DND-41 (cell line): ENCODE results near the gene MLF2.

Source experiments
- ATAC-seq: fragments of 200-7000 bp; cut with Tn5 transposase; 3 replicates; pipeline ENCODE4 v1.9.1; 2021; ENCODE audit warnings: low read depth; ENCODE audit not compliant: insufficient read depth
- DNase-seq: peaks from one replicate; pipeline ENCODE4 v3.0.0-alpha.2; 2020
- H2AFZ ChIP-seq: 2 replicates; pipeline ENCODE4 v1.6.0; 2012; ENCODE audit warnings: low read depth, low read length
- H3K27ac ChIP-seq: 2 replicates; pipeline ENCODE4 v1.5.1; 2012; ENCODE audit warnings: low read length, inconsistent platforms
- H3K27me3 ChIP-seq: fragments of 200-600 bp; sonication (generic); 2 replicates; pipeline ENCODE4 v1.6.0; 2012; ENCODE audit warnings: low read length, mild to moderate bottlenecking, inconsistent platforms; ENCODE audit not compliant: insufficient read depth, poor library complexity
- H3K36me3 ChIP-seq: 2 replicates; pipeline ENCODE4 v1.5.1; 2012; ENCODE audit warnings: low read length, inconsistent platforms; ENCODE audit not compliant: insufficient read depth
- H3K4me1 ChIP-seq: 2 replicates; pipeline ENCODE4 v1.5.1; 2012; ENCODE audit warnings: mild to moderate bottlenecking, low read length; ENCODE audit not compliant: insufficient read depth
- H3K4me2 ChIP-seq: 2 replicates; pipeline ENCODE4 v1.6.0; 2012; ENCODE audit warnings: mild to moderate bottlenecking, moderate library complexity, low read length, inconsistent platforms; ENCODE audit not compliant: insufficient read depth
- H3K4me3 ChIP-seq, 2 experiments: fragments of 200-600 bp in 1 of 2; shearing (Covaris generic) in 1 of 2; 2 replicates each; pipeline ENCODE4 v1.5.1; 2012 to 2016; ENCODE audit warnings: inconsistent platforms in 2 of 2, low read length in 2 of 2, mild to moderate bottlenecking in 2 of 2, low read depth in 1 of 2, moderate library complexity in 1 of 2
- H3K79me2 ChIP-seq: 2 replicates; pipeline ENCODE4 v1.6.0; 2012; ENCODE audit warnings: low read length, inconsistent platforms; ENCODE audit not compliant: insufficient read depth
- H3K9ac ChIP-seq: 2 replicates; pipeline ENCODE4 v1.6.0; 2012; ENCODE audit warnings: low read depth, mild to moderate bottlenecking, inconsistent platforms, low read length, moderate library complexity
- H3K9me3 ChIP-seq: 2 replicates; pipeline ENCODE4 v1.5.1; 2012; ENCODE audit warnings: low read length, moderate library complexity, mild to moderate bottlenecking, inconsistent platforms; ENCODE audit not compliant: insufficient read depth, severe bottlenecking
- H4K20me1 ChIP-seq: 2 replicates; pipeline ENCODE4 v1.6.0; 2012; ENCODE audit warnings: low read length; ENCODE audit not compliant: insufficient read depth
- EZH2 ChIP-seq: IDR thresholded peaks from 3 replicates; pipeline ENCODE4 v1.6.1; 2012; ENCODE audit warnings: borderline replicate concordance, low read depth, mild to moderate bottlenecking, moderate library complexity, low read length, inconsistent platforms; ENCODE audit not compliant: severe bottlenecking
- TF ChIP-seq, protein P1 (sequence below): IDR thresholded peaks from 2 replicates; pipeline ENCODE4 v1.5.1; 2012; ENCODE audit warnings: borderline replicate concordance, low read length, moderate library complexity, mild to moderate bottlenecking; ENCODE audit not compliant: poor library complexity, severe bottlenecking; ENCODE audit errors: extremely low read depth

Gene MLF2

GRCh38 chr12:6765048-6765633, 12.2 kb upstream of the MLF2 start:
- Histone ChIP-seq H3K9ac (no peak overlapping the region), H3K27me3 (peaks cover 60% of the 10 kb centered on the region), H3K4me2 (0 out of 2 replicates have a peak overlapping the region, but pooled peaks have one; percentile 88), H3K4me3 (no peak overlapping the region), H3K79me2 (no peaks in the 10 kb centered on the region), H3K9me3 (no peaks in the 10 kb centered on the region), H2AFZ (no peak overlapping the region), H3K4me1 (peaks cover 30% of the 10 kb centered on the region), H4K20me1 (peaks cover 11% of the 10 kb centered on the region), H3K27ac (no peak overlapping the region), H3K36me3 (no peaks in the 10 kb centered on the region)
- DNase-seq (no peak), ATAC-seq (no peak)
- peak; percentile 34 for TF ChIP-seq EZH2
- TF ChIP-seq, protein P1, sequence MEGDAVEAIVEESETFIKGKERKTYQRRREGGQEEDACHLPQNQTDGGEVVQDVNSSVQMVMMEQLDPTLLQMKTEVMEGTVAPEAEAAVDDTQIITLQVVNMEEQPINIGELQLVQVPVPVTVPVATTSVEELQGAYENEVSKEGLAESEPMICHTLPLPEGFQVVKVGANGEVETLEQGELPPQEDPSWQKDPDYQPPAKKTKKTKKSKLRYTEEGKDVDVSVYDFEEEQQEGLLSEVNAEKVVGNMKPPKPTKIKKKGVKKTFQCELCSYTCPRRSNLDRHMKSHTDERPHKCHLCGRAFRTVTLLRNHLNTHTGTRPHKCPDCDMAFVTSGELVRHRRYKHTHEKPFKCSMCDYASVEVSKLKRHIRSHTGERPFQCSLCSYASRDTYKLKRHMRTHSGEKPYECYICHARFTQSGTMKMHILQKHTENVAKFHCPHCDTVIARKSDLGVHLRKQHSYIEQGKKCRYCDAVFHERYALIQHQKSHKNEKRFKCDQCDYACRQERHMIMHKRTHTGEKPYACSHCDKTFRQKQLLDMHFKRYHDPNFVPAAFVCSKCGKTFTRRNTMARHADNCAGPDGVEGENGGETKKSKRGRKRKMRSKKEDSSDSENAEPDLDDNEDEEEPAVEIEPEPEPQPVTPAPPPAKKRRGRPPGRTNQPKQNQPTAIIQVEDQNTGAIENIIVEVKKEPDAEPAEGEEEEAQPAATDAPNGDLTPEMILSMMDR, result no peak

- H3K4me2 ChIP-seq, result peak overlapping the region; percentile 35
- H2AFZ ChIP-seq, result no peak overlapping the region
- DNase-seq (peak; percentile 72), ATAC-seq (peak; percentile 80)
- peaks cover 62% of the 10 kb centered on the region for H3K27me3 ChIP-seq
- no peaks in the 10 kb centered on the region for H3K79me2 ChIP-seq
- no peaks in the 10 kb centered on the region for H3K36me3 ChIP-seq
- H3K4me1 ChIP-seq, result peaks cover 30% of the 10 kb centered on the region
- no peaks in the 10 kb centered on the region for H3K9me3 ChIP-seq
- TF ChIP-seq, protein P1, result no peak
- no peak for TF ChIP-seq EZH2
- H4K20me1 ChIP-seq, result peaks cover 11% of the 10 kb centered on the region
- no peak overlapping the region for H3K27ac ChIP-seq
- H3K9ac ChIP-seq, result no peak overlapping the region
- no peak overlapping the region for H3K4me3 ChIP-seq
These were observed 11.3 kb upstream of the MLF2 start for GRCh38 chr12:6764011-6764828.

GRCh38 chr12:6763380-6763779, 10.4 kb upstream of the MLF2 start:
- Histone ChIP-seq H3K27ac (no peak overlapping the region), H3K79me2 (no peaks in the 10 kb centered on the region), H3K4me2 (no peak overlapping the region), H4K20me1 (peaks cover 9% of the 10 kb centered on the region), H3K4me1 (peaks cover 30% of the 10 kb centered on the region), H3K36me3 (no peaks in the 10 kb centered on the region), H3K9me3 (no peaks in the 10 kb centered on the region), H3K4me3 (no peak overlapping the region), H2AFZ (no peak overlapping the region), H3K27me3 (peaks cover 60% of the 10 kb centered on the region), H3K9ac (no peak overlapping the region)
- ATAC-seq, result no peak
- no peak for DNase-seq
- TF ChIP-seq EZH2, result no peak
- TF ChIP-seq, protein P1, result no peak
